ENCODE results near the gene TOPBP1. TPM values are rescaled to one million over a fixed set of nuclear protein-coding genes. Genes with fewer than 3 reads are reported as not detected.

Gene TOPBP1
- total RNA-seq, 2 experiments from 2014 or later = 76.9 to 82.4 TPM

DNA sequence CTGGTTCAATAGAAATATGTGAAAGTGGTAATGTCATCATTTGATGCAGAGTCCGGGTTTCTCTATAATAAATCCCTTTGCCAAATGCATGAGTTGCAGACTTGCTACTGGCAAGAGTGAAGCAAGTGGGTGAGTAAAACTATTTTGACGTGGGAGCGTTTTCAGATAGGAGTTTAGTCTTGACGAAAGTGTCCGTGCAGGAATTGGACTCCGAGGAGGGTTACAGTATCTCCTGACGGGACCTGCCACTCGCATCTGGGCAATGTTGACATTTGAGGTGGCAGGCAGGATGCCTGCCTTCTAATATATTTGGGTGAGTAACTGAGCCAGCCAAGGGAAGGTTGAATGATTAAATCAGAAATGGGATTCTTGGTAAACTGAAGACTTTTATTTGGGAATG is 72.2 kb downstream of the TOPBP1 start:
- ChIA-PET CTCF (no interaction called here), POLR2A (no interaction called here)
- H3K36me3 Mint-ChIP-seq (ENCODE audit: low read depth) = peaks cover 47% of the 10 kb centered on the region
- no peak for DNase-seq
- H3K4me3 Mint-ChIP-seq = no peak overlapping the region
- no peak overlapping the region for H3K27ac Mint-ChIP-seq
- peaks cover 20% of the 10 kb centered on the region for H3K4me1 Mint-ChIP-seq
- no peaks in the 10 kb centered on the region for H3K27me3 Mint-ChIP-seq
- H3K9me3 Mint-ChIP-seq = no peaks in the 10 kb centered on the region

DNA sequence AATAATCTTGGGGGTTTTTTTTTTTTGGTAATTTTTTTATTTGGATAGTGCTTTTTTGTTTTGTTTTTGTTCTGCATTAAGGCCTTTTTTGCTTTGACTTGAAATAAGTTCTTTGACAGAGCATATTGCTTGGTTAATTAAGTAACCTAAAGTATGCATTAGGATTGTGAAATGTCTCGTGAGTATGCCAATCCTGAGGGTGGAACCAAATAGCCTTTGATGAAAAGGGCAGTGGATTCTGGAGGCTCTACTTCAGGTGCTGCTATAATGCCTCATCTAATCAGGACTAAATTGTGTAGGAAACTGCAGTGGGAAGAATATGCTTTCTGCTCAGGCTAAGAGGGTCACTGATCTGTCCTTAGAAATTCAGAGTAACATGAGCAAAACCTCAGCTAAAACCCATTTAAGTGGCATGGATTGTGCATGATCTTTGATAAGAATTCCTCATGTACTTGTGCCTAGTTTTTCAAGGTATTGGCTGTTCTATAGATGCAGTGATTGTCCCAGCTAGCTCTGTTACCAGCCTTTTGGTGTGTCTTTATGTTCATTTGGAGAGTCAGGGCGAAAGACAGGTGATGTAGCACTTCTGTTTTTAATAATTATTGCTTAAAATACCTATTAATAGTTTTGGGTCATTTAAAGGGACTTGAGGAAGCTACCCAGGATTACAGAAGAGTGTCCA is 72.8 kb downstream of the TOPBP1 start:
- CTCF ChIA-PET = no interaction called here
- Mint-ChIP-seq H3K27ac (no peak overlapping the region), H3K4me1 (peaks cover 20% of the 10 kb centered on the region), H3K9me3 (no peaks in the 10 kb centered on the region), H3K4me3 (no peak overlapping the region), H3K27me3 (no peaks in the 10 kb centered on the region), H3K36me3 (ENCODE audit: low read depth) (peaks cover 51% of the 10 kb centered on the region)
- POLR2A ChIA-PET = interaction anchor here (1.5 kb wide), 1 partner anchor 9 kb away, joined by 4 read pairs; no protein-coding TSS in a partner anchor
- no peak for DNase-seq

DNA sequence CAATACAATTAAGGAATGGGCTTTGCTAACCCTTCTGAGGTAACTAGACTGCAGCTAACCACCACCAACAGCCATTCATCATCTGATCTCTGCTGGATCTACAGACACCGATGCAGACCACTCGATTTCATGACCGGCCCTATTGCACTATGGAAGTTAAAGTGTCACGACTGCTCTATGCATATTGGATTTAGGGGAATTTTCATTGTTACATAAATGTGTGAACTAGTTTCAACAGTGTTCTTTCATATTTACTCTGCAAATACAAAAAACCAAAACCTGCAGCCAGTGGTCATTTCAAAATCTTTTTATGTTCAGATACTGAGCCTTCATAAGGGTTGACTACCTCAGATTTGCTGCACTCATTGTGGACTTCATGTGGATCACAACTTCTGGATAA is 73.7 kb downstream of the TOPBP1 start:
- POLR2A ChIA-PET = interaction anchor here (1.2 to 1.5 kb wide), 2 partner anchors 9 to 13 kb away, joined by 4 to 5 read pairs; no protein-coding TSS in a partner anchor
- H3K4me1 Mint-ChIP-seq = peaks cover 24% of the 10 kb centered on the region
- no peaks in the 10 kb centered on the region for H3K27me3 Mint-ChIP-seq

DNA sequence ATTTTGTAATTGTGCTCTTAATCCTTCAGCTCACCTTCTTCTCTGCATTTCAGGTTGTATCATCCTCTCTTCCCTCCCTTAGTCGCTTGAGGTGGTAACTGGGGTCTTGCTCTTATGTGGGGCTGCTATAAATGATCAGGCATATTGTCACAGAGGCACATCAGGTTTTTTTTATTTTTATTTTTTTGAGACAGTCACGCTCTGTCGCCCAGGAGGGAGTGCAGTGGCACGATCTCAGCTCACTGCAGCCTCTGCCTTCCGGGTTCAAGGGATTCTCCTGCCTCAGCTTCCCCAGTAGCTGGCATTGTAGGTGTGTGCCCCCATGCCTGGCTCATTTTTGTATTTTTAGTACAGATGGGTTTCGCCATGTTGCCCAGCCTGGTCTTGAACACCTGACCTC is 78.3 kb downstream of the TOPBP1 start:
- no peak overlapping the region for H3K4me3 Mint-ChIP-seq
- H3K9me3 Mint-ChIP-seq = no peaks in the 10 kb centered on the region
- H3K4me1 Mint-ChIP-seq = peaks cover 40% of the 10 kb centered on the region
- ChIA-PET POLR2A (interaction anchor here (1.0 kb wide), 1 partner anchor 8 kb away, joined by 3 read pairs; no protein-coding TSS in a partner anchor), CTCF (no interaction called here)
- H3K27ac Mint-ChIP-seq = no peak overlapping the region
- H3K36me3 Mint-ChIP-seq (ENCODE audit: low read depth) = peaks cover 73% of the 10 kb centered on the region
- H3K27me3 Mint-ChIP-seq = no peaks in the 10 kb centered on the region
- no peak for DNase-seq

More for the DNA sequence above, 73.7 kb downstream of the TOPBP1 start:
- Mint-ChIP-seq H3K9me3 (no peaks in the 10 kb centered on the region), H3K27ac (no peak overlapping the region), H3K4me3 (no peak overlapping the region), H3K36me3 (ENCODE audit: low read depth) (peaks cover 55% of the 10 kb centered on the region)
- no peak for DNase-seq
- CTCF ChIA-PET = interaction anchor here (1.3 kb wide), 1 partner anchor 10 kb away, joined by 3 read pairs; no protein-coding TSS in a partner anchor

DNA sequence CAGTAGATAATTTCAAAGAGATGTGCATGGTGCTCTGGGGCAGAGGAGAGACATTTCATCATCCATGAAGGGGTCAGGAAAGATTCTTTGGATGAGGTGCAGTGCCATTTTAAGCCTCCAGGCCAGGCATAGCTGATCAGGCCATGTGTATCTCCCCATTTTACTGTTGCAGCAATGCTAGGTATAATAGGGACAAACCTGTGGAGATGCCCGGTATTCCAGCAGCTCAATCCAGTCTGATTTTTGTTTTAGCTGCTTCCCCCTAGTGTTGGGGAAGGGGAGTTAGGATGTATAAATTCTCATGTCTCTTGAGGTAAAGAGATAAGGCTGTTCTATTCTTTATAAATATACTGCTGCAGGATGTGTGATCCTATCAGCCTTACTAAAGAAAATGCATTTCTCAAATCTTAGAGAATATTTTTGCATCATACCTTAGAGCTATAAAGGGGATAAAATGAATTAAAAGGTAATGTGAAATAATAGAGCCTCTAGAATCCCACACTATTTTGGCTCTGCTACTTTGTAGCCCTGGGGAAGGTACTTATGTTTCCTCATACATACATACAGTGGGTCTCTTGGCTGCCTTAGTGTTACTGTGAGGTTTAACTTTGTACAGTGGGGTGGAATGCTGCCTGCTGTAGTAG is 83.1 kb downstream of the TOPBP1 start:
- no peaks in the 10 kb centered on the region for H3K27me3 Mint-ChIP-seq
- H3K4me1 Mint-ChIP-seq = peaks cover 57% of the 10 kb centered on the region
- peak overlapping the region; percentile 20 for H3K4me3 Mint-ChIP-seq
- ChIA-PET POLR2A (interaction anchor here (0.8 to 8.8 kb wide), 11 partner anchors 9 to 143 kb away, joined by 3 to 110 read pairs (median 4); no protein-coding TSS in a partner anchor), CTCF (interaction anchor here (0.9 to 3.0 kb wide), 14 partner anchors 9 to 137 kb away, joined by 3 to 23 read pairs (median 4); no protein-coding TSS in a partner anchor)
- peaks cover 75% of the 10 kb centered on the region for H3K36me3 Mint-ChIP-seq (ENCODE audit: low read depth)
- no peaks in the 10 kb centered on the region for H3K9me3 Mint-ChIP-seq
- peak overlapping the region; percentile 27 for H3K27ac Mint-ChIP-seq
- no peak for DNase-seq

DNA sequence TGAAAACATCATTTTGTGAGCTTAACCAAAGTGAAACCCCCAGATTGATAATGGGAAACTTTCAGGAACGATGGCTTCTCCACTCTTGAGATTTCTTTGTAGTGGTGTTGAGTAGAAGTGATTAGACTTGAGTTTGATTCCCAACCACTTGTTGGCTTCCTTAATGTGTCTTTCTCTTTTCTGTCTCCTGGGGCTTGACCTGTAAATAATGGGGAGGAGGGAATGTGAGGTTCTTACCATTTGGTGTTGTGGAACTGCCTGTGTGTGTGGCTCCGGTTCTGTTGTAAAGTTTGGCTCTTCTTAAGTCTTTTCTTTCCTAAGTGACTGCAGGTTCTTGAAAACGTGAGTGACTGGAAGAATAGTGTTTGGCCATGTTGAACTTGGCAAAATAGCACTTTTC is 85.6 kb downstream of the TOPBP1 start:
- Mint-ChIP-seq H3K4me1 (peaks cover 57% of the 10 kb centered on the region), H3K9me3 (no peaks in the 10 kb centered on the region), H3K36me3 (ENCODE audit: low read depth) (peaks cover 56% of the 10 kb centered on the region), H3K27me3 (no peaks in the 10 kb centered on the region), H3K4me3 (peak overlapping the region; percentile 89), H3K27ac (peak overlapping the region; percentile 55)
- ChIA-PET CTCF (interaction anchor here (0.7 to 3.0 kb wide), 4 partner anchors 77 to 152 kb away, joined by 3 to 23 read pairs (median 3); no protein-coding TSS in a partner anchor), POLR2A (interaction anchor here (1.2 to 8.8 kb wide), 3 partner anchors 8 to 134 kb away, joined by 3 to 110 read pairs (median 44); no protein-coding TSS in a partner anchor)
- DNase-seq = no peak

DNA sequence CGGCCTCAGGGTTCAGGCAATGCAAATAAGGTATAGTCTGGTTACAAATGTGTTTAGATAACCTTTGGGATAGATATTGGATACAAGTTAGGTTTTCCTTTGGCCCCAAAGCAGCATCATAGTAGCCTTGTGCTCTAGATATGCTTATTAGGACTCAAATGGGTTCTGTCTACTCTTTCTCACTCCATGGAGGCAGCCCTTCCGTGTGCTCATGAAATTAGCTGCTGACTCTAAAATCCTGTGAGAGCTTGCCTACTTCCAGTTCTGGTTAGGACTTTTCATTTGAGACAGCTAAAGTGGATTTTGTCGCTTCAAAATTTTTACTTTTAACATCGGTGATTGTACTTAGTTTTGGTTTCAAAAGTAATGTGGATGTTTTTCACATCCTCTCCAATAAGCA is 86.7 kb downstream of the TOPBP1 start:
- H3K27me3 Mint-ChIP-seq = no peaks in the 10 kb centered on the region
- H3K4me3 Mint-ChIP-seq = peak overlapping the region; percentile 89
- no peak for DNase-seq
- peaks cover 51% of the 10 kb centered on the region for H3K36me3 Mint-ChIP-seq (ENCODE audit: low read depth)
- CTCF ChIA-PET = interaction anchor here (1.3 kb wide), 1 partner anchor 87 kb away, joined by 4 read pairs; the partner anchor contains the start of gene TOPBP1
- peaks cover 60% of the 10 kb centered on the region for H3K4me1 Mint-ChIP-seq
- peak overlapping the region; percentile 94 for H3K27ac Mint-ChIP-seq
- H3K9me3 Mint-ChIP-seq = no peaks in the 10 kb centered on the region
- POLR2A ChIA-PET = interaction anchor here (0.6 to 8.8 kb wide), 18 partner anchors 9 to 911 kb away, joined by 3 to 110 read pairs (median 5); partner anchors contain the start of genes ANAPC13, CEP63 and TOPBP1

DNA sequence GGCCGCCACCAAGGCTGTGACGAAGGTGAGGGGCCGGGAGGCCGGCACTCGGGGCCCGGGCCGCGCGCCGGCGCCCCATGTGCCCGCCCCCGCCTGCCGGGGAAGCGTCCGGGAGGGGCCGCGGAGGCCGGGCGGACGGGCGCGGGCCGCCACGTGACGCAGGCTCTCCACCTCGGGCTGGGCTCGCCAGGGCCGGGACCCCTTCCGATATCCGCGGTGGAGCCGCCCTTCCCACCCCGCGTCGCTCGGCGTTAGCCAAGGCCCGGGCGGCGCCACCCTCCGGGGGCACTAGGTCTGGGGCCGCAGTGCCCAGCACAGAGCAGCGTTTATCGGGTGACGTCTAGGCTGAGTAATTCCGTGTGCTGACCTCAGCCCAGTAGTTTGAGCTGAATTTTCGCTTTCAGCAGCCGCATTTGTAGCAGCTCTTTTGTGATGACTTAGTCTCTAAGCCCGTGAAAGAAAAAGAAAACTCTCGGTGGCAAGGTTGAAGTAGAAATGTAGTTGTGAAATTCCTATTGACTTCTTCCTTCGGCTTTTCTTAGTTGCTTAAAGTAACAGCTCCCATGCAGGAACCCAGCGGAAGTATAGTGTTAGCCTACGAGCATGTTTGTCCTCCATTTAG is 87.4 kb downstream of the TOPBP1 start:
- H3K27ac Mint-ChIP-seq = peak overlapping the region; percentile 94
- peaks cover 61% of the 10 kb centered on the region for H3K4me1 Mint-ChIP-seq
- H3K27me3 Mint-ChIP-seq = no peaks in the 10 kb centered on the region
- POLR2A ChIA-PET = interaction anchor here (0.6 to 8.8 kb wide), 23 partner anchors 13 to 912 kb away, joined by 3 to 110 read pairs (median 5); partner anchors contain the start of genes ANAPC13, CEP63 and TOPBP1
- no peaks in the 10 kb centered on the region for H3K9me3 Mint-ChIP-seq
- H3K36me3 Mint-ChIP-seq (ENCODE audit: low read depth) = peaks cover 47% of the 10 kb centered on the region
- H3K4me3 Mint-ChIP-seq = peak overlapping the region; percentile 89
- CTCF ChIA-PET = interaction anchor here (1.3 kb wide), 1 partner anchor 88 kb away, joined by 4 read pairs; the partner anchor contains the start of gene TOPBP1
- DNase-seq = peak; percentile 77

DNA sequence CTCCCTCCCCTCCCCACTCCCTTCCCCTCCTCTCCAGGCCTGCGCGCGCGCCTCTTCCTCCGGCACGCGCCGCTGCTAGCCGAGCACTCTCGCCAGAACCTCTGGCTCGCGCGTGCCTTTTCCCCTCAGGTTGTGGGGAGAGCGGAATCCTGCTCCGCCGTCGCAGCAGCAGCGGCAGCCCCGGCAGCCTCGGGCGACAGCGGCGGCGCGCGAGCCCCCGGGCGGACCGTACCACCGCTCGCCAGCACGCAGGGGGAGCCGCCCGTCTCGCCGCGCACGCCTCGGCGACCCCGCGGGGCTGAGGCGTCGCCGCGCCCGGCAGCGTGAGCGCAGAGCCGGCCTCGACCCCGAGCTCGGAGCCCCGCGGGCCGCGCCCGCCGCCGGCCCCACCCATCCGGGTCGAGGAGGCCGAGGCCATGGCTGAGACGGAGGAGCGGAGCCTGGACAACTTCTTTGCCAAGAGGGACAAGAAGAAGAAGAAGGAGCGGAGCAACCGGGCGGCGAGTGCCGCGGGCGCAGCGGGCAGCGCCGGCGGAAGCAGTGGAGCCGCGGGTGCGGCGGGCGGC is 88.0 kb downstream of the TOPBP1 start, which contains the start of gene CDV3:
TSS of gene CDV3 (plus strand) at position 58 of the 566 bp plus-strand sequence. CDS start at position 417, 359 bp downstream.
- DNase-seq = no peak
- Mint-ChIP-seq H3K27me3 (peaks cover 1% of the 10 kb centered on the region), H3K4me3 (peak within 1 kb of the TSS; percentile 89), H3K9me3 (no peaks in the 10 kb centered on the region), H3K27ac (peak within 1 kb of the TSS; percentile 98), H3K4me1 (peaks cover 54% of the 10 kb centered on the region), H3K36me3 (ENCODE audit: low read depth) (peaks cover 40% of the 10 kb centered on the region)
- ChIA-PET POLR2A (interaction anchor here (0.6 to 8.8 kb wide), 28 partner anchors 19 to 1156 kb away, joined by 3 to 110 read pairs (median 4); partner anchors contain the start of genes ANAPC13, CEP63, DNAJC13 and TOPBP1), CTCF (interaction anchor here (0.6 to 2.6 kb wide), 5 partner anchors 73 to 90 kb away, joined by 4 to 19 read pairs (median 6); no protein-coding TSS in a partner anchor)

DNA sequence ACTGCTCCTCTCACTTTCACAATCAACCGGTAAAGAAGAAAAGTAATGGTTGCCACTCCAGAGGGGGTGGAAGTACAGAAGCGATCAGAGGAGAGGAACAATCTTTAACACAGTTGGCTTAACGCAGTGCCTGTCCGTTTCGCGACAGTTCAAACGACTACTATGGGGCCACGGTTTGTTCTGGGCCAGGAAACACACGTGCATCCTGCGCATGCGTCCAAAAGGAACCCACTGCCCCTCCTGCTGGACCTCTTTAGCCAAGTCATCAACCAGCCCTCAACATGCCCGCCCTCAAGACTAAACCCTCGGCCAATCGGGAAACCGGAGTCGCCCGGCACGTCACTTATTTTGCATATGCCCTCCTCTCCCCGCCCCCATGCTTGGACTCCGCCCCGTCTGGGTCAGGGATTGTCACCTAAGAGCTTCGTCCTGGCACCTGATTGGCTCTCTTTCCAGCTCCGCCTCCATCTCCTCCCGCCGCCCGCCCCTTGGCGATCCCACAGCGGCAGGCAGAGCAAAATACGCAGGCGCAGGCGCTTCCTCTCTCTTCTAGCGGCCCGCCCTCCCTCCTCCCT is 88.6 kb downstream of the TOPBP1 start:
- ChIA-PET POLR2A (interaction anchor here (0.6 to 8.8 kb wide), 26 partner anchors 10 to 1156 kb away, joined by 3 to 110 read pairs (median 4); partner anchors contain the start of genes ANAPC13, CEP63, DNAJC13 and NPHP3), CTCF (interaction anchor here (0.6 to 2.6 kb wide), 8 partner anchors 14 to 99 kb away, joined by 3 to 19 read pairs (median 4); no protein-coding TSS in a partner anchor)
- Mint-ChIP-seq H3K9me3 (no peaks in the 10 kb centered on the region), H3K27me3 (peaks cover 1% of the 10 kb centered on the region), H3K4me1 (peaks cover 49% of the 10 kb centered on the region), H3K27ac (peak overlapping the region; percentile 98), H3K4me3 (peak overlapping the region; percentile 71), H3K36me3 (ENCODE audit: low read depth) (peaks cover 35% of the 10 kb centered on the region)
- DNase-seq = peak; percentile 100

DNA sequence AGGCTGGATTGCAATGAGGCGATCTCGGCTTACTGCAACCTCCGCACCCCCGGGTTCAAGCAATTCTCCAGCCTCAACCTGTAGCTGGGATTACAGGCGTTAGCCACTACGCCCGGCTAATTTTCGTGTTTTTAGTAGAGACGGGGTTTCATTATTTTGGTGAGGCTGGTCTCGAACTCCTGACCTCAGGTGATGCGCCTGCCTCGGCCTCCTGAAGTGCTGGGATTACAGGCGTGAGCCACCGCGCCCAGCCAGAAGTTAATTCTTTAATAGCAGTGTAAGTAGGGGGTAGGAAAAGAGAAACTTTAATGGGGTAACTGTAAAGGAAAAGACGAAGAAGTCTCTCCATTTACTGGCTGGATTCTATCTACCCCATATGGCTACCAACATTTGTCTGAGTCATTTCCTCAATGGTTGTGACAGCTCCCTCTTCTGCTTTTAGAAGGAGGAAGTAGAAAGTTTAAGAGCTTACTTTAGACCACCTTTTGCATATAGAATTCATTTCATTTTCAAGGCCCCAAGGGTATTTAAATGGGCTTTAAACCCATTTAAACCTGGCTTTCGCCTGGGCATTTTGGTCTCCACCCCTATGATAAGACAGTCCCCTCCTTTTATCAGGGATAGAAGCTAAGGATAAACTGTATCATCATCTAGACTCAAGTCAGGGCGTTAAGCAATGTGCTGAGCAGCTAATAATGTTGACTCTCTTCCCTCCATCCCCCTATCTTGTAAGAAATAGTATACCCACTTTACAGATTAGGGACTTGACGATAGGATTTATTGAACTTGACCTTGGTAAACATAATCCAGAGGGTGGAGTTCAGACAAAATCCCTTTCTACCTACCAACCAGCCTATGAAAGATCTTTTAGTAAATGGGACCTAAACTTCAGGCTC is 89.3 kb downstream of the TOPBP1 start:
- H3K36me3 Mint-ChIP-seq (ENCODE audit: low read depth) = peaks cover 27% of the 10 kb centered on the region
- peaks cover 41% of the 10 kb centered on the region for H3K4me1 Mint-ChIP-seq
- ChIA-PET POLR2A (interaction anchor here (0.6 to 8.8 kb wide), 29 partner anchors 9 to 1155 kb away, joined by 3 to 110 read pairs (median 4); partner anchors contain the start of genes ANAPC13, CEP63, DNAJC13 and NPHP3), CTCF (interaction anchor here (0.7 to 2.6 kb wide), 11 partner anchors 13 to 846 kb away, joined by 3 to 19 read pairs (median 3); no protein-coding TSS in a partner anchor)
- peak overlapping the region; percentile 71 for H3K4me3 Mint-ChIP-seq
- peak overlapping the region; percentile 98 for H3K27ac Mint-ChIP-seq
- H3K27me3 Mint-ChIP-seq = peaks cover 1% of the 10 kb centered on the region
- DNase-seq = no peak
- no peaks in the 10 kb centered on the region for H3K9me3 Mint-ChIP-seq
